DOHH2 (cell line): Measurements from ENCODE around the gene PCDHB14.
"Not testable (repeated sequence)": the region's sequence is repeated elsewhere in the genome, so short reads cannot be mapped to it uniquely, and the experiment has no call there.

Experiments
- H3F3A ChIP-seq: fragments of 200-600 bp; sonication (generic), shearing (Covaris generic); 2 replicates; pipeline ENCODE4 v1.6.0; 2016; ENCODE audit warnings: antibody characterized with exemption, mild to moderate bottlenecking; ENCODE audit not compliant: control insufficient read depth, insufficient read depth
- H3K27ac ChIP-seq: fragments of 200-600 bp; sonication (generic); 2 replicates; pipeline ENCODE4 v1.5.1; 2014; ENCODE audit warnings: low read depth, mild to moderate bottlenecking, low read length, moderate library complexity
- H3K27me3 ChIP-seq: fragments of 200-600 bp; sonication (generic); 2 replicates; pipeline ENCODE4 v1.6.1; 2014; ENCODE audit warnings: mild to moderate bottlenecking, low read length, mixed read lengths; ENCODE audit not compliant: control insufficient read depth
- H3K36me3 ChIP-seq: fragments of 200-600 bp; sonication (generic); 2 replicates; pipeline ENCODE4 v1.6.1; 2014; ENCODE audit warnings: mild to moderate bottlenecking, low read length, moderate library complexity, mixed read lengths; ENCODE audit not compliant: control insufficient read depth
- H3K4me1 ChIP-seq: fragments of 200-600 bp; sonication (generic); 2 replicates; pipeline ENCODE4 v1.6.1; 2014; ENCODE audit warnings: mild to moderate bottlenecking, low read length, mixed read lengths; ENCODE audit not compliant: control insufficient read depth
- H3K4me2 ChIP-seq: fragments of 200-600 bp; sonication (generic); 2 replicates; pipeline ENCODE4 v1.6.0; 2014; ENCODE audit warnings: mild to moderate bottlenecking, low read length, moderate library complexity
- H3K4me3 ChIP-seq: fragments of 200-600 bp; sonication (generic); 2 replicates; pipeline ENCODE4 v1.5.1; 2014; ENCODE audit warnings: mild to moderate bottlenecking, low read length, mixed read lengths
- H3K79me2 ChIP-seq: fragments of 200-600 bp; sonication (generic); 2 replicates; pipeline ENCODE4 v1.6.1; 2014; ENCODE audit warnings: mild to moderate bottlenecking, low read length, mixed read lengths; ENCODE audit not compliant: control insufficient read depth
- H3K9me2 ChIP-seq: fragments of 200-600 bp; sonication (generic); replicated peaks from 2 replicates; pipeline ENCODE4 v1.6.1; 2014; ENCODE audit warnings: mild to moderate bottlenecking, low read length, mixed read lengths; ENCODE audit not compliant: control insufficient read depth
- H3K9me3 ChIP-seq: fragments of 200-600 bp; sonication (generic); 2 replicates; pipeline ENCODE4 v1.6.1; 2014; ENCODE audit warnings: antibody characterized with exemption, low read length, mixed read lengths; ENCODE audit not compliant: control insufficient read depth, insufficient read depth
- H4K20me1 ChIP-seq: fragments of 200-600 bp; sonication (generic); 2 replicates; pipeline ENCODE4 v1.6.0; 2014; ENCODE audit warnings: low read depth, mild to moderate bottlenecking, antibody characterized with exemption, low read length, moderate library complexity; ENCODE audit not compliant: control insufficient read depth, insufficient read depth
- TF ChIP-seq, protein P1 (sequence below): fragments of 200-600 bp; sonication (generic); IDR thresholded peaks from one replicate; pipeline ENCODE4 v1.5.1; 2014; ENCODE audit warnings: antibody characterized with exemption, mild to moderate bottlenecking, low read depth, low read length; ENCODE audit not compliant: poor library complexity, severe bottlenecking

Gene PCDHB14

GRCh38 chr5:141213656-141214339 lies 9.3 kb upstream of the PCDHB14 start, which contains the start of gene PCDHB13:
TSS of gene PCDHB13 (plus strand) at chr5:141213919. CDS start at chr5:141214124, 205 bp downstream.
- not testable (repeated sequence) for H3K36me3 ChIP-seq, H3K27me3 ChIP-seq, H3K9me3 ChIP-seq, H3K4me2 ChIP-seq, H3F3A ChIP-seq, H4K20me1 ChIP-seq, H3K79me2 ChIP-seq, H3K9me2 ChIP-seq, H3K4me1 ChIP-seq, H3K27ac ChIP-seq, H3K4me3 ChIP-seq
- TF ChIP-seq, protein P1, sequence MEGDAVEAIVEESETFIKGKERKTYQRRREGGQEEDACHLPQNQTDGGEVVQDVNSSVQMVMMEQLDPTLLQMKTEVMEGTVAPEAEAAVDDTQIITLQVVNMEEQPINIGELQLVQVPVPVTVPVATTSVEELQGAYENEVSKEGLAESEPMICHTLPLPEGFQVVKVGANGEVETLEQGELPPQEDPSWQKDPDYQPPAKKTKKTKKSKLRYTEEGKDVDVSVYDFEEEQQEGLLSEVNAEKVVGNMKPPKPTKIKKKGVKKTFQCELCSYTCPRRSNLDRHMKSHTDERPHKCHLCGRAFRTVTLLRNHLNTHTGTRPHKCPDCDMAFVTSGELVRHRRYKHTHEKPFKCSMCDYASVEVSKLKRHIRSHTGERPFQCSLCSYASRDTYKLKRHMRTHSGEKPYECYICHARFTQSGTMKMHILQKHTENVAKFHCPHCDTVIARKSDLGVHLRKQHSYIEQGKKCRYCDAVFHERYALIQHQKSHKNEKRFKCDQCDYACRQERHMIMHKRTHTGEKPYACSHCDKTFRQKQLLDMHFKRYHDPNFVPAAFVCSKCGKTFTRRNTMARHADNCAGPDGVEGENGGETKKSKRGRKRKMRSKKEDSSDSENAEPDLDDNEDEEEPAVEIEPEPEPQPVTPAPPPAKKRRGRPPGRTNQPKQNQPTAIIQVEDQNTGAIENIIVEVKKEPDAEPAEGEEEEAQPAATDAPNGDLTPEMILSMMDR = peak; percentile 62

- not testable (repeated sequence) for H3K4me1 ChIP-seq, H3K27ac ChIP-seq, H3F3A ChIP-seq, H3K9me2 ChIP-seq, H3K4me2 ChIP-seq, H3K9me3 ChIP-seq, H3K4me3 ChIP-seq, H3K79me2 ChIP-seq, H3K36me3 ChIP-seq, H4K20me1 ChIP-seq, H3K27me3 ChIP-seq
Measured at GRCh38 chr5:141214583-141214982, 8.6 kb upstream of the PCDHB14 start.

DNA sequence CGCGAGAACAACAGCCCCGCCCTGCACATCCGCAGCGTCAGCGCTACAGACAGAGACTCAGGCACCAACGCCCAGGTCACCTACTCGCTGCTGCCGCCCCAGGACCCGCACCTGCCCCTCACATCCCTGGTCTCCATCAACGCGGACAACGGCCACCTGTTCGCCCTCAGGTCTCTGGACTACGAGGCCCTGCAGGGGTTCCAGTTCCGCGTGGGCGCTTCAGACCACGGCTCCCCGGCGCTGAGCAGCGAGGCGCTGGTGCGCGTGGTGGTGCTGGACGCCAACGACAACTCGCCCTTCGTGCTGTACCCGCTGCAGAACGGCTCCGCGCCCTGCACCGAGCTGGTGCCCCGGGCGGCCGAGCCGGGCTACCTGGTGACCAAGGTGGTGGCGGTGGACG lies 7.6 kb upstream of the PCDHB14 start:
- H4K20me1 ChIP-seq, H3K4me1 ChIP-seq, H3K79me2 ChIP-seq, H3K27ac ChIP-seq, H3K9me2 ChIP-seq, H3K4me3 ChIP-seq, H3K27me3 ChIP-seq, H3K36me3 ChIP-seq, H3F3A ChIP-seq, H3K9me3 ChIP-seq, H3K4me2 ChIP-seq: not testable (repeated sequence)

DNA sequence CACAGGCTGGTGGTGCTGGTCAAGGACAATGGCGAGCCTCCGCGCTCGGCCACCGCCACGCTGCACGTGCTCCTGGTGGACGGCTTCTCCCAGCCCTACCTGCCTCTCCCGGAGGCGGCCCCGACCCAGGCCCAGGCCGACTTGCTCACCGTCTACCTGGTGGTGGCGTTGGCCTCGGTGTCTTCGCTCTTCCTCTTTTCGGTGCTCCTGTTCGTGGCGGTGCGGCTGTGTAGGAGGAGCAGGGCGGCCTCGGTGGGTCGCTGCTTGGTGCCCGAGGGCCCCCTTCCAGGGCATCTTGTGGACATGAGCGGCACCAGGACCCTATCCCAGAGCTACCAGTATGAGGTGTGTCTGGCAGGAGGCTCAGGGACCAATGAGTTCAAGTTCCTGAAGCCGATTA lies 7.1 kb upstream of the PCDHB14 start:
- H3K36me3 ChIP-seq, H3K9me3 ChIP-seq, H3K79me2 ChIP-seq, H3K27me3 ChIP-seq, H3K4me3 ChIP-seq, H3K4me1 ChIP-seq, H3K27ac ChIP-seq, H3K4me2 ChIP-seq, H3K9me2 ChIP-seq, H4K20me1 ChIP-seq, H3F3A ChIP-seq: not testable (repeated sequence)

DNA sequence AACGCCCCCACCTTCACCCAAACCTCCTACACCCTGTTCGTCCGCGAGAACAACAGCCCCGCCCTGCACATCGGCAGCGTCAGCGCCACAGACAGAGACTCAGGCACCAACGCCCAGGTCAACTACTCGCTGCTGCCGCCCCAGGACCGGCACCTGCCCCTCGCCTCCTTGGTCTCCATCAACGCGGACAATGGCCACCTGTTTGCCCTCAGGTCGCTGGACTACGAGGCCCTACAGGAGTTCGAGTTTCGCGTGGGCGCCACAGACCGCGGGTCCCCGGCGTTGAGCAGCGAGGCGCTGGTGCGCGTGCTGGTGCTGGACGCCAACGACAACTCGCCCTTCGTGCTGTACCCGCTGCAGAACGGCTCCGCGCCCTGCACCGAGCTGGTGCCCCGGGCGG lies 1.7 kb downstream of the PCDHB14 start:
- not testable (repeated sequence) for H3K4me1 ChIP-seq, H3K79me2 ChIP-seq, H4K20me1 ChIP-seq, H3K4me2 ChIP-seq, H3K9me2 ChIP-seq, H3K36me3 ChIP-seq, H3K4me3 ChIP-seq, H3F3A ChIP-seq, H3K27me3 ChIP-seq, H3K9me3 ChIP-seq, H3K27ac ChIP-seq

DNA sequence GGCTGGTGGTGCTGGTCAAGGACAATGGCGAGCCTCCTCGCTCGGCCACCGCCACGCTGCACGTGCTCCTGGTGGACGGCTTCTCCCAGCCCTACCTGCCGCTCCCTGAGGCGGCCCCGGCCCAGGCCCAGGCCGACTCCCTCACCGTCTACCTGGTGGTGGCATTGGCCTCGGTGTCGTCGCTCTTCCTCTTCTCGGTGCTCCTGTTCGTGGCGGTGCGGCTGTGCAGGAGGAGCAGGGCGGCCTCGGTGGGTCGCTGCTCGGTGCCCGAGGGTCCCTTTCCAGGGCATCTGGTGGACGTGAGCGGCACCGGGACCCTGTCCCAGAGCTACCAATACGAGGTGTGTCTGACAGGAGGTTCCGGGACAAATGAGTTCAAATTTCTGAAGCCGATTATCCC lies 2.3 kb downstream of the PCDHB14 start:
- not testable (repeated sequence) for H3K27ac ChIP-seq, H3K27me3 ChIP-seq, H4K20me1 ChIP-seq, H3K36me3 ChIP-seq, H3K9me3 ChIP-seq, H3K4me1 ChIP-seq, H3F3A ChIP-seq, H3K4me3 ChIP-seq, H3K4me2 ChIP-seq, H3K79me2 ChIP-seq, H3K9me2 ChIP-seq
